ENCODE results near the gene RHPN2. TPM values are rescaled to one million over a fixed set of nuclear protein-coding genes. Genes with fewer than 3 reads are reported as not detected.
"Not testable (repeated sequence)": the region's sequence is repeated elsewhere in the genome, so short reads cannot be mapped to it uniquely, and the experiment has no call there.

The RHPN2 gene
- total and polyA plus RNA-seq, 8 donors = 7.5 to 18.9 (median 8.2) TPM

GRCh38 chr19:33022472-33023116 lies 42.1 kb downstream of the RHPN2 start:
- DNase-seq (no peak), ATAC-seq (peak in 2 of 4 donors; percentile 24 to 37), FAIRE-seq (no peak)
- H3K36me3 ChIP-seq = no peaks in the 10 kb centered on the region
- no peak overlapping the region for H3K27ac ChIP-seq
- H3K9me3 ChIP-seq = no peaks in the 10 kb centered on the region
- intact Hi-C loops (cut with DNase I) = no loop called here
- 72 to 73% methylated on average over 11 of the region's 11 CpGs for WGBS, 2 donors
- no peak overlapping the region for H3K4me3 ChIP-seq
- TF ChIP-seq CTCF (IDR thresholded peaks at IDR 0.05) = no peak
- no peaks in the 10 kb centered on the region for H3K27me3 ChIP-seq
- no peaks in the 10 kb centered on the region for H3K4me1 ChIP-seq

GRCh38 chr19:33010891-33011290 lies 53.8 kb downstream of the RHPN2 start:
- FAIRE-seq = not testable (repeated sequence)
- WGBS, 2 donors = 93 to 97% methylated on average over 4 of the region's 4 CpGs

GRCh38 chr19:33008738-33009137 lies 56.0 kb downstream of the RHPN2 start:
- intact Hi-C loops (cut with DNase I) = no loop called here
- H3K27ac ChIP-seq = no peak overlapping the region
- H3K9me3 ChIP-seq = no peaks in the 10 kb centered on the region
- TF ChIP-seq CTCF (IDR thresholded peaks at IDR 0.05) = no peak
- no peak for ATAC-seq
- H3K36me3 ChIP-seq = no peaks in the 10 kb centered on the region
- H3K4me1 ChIP-seq = peaks cover 0 to 4% (median 0%) of the 10 kb centered on the region in 3 donors
- WGBS, 2 donors = 95 to 98% methylated on average over 4 of the region's 4 CpGs
- DNase-seq = no peak
- FAIRE-seq = no peak
- H3K27me3 ChIP-seq = no peaks in the 10 kb centered on the region
- H3K4me3 ChIP-seq = no peak overlapping the region

More at GRCh38 chr19:33010891-33011290, 53.8 kb downstream of the RHPN2 start:
- H3K27ac ChIP-seq; DNase-seq; intact Hi-C loops (cut with DNase I); ATAC-seq; H3K27me3 ChIP-seq; H3K4me3 ChIP-seq; H3K9me3 ChIP-seq; H3K4me1 ChIP-seq; H3K36me3 ChIP-seq: not testable (repeated sequence)

- DNase-seq (no peak), FAIRE-seq (no peak), ATAC-seq (peak in 3 of 4 donors; percentile 31 to 58 (median 50))
- peak overlapping the region in 1 of 4 donors; percentile 13 for H3K27ac ChIP-seq
- H3K4me1 ChIP-seq = peaks cover 0 to 4% (median 3%) of the 10 kb centered on the region in 3 donors
- TF ChIP-seq CTCF (IDR thresholded peaks at IDR 0.05) = no peak
- no peaks in the 10 kb centered on the region for H3K9me3 ChIP-seq
- H3K36me3 ChIP-seq = peaks cover 0 to 11% (median 0%) of the 10 kb centered on the region in 3 donors
- intact Hi-C loops (cut with DNase I) = no loop called here
- H3K27me3 ChIP-seq = no peaks in the 10 kb centered on the region
- 24 to 42% methylated on average over 5 of the region's 5 CpGs for WGBS, 2 donors
- no peak overlapping the region for H3K4me3 ChIP-seq
Observed at GRCh38 chr19:33005440-33005839, 59.2 kb downstream of the RHPN2 start.

GRCh38 chr19:33003424-33004024 lies 61.2 kb downstream of the RHPN2 start:
- DNase-seq; H3K9me3 ChIP-seq; H3K4me1 ChIP-seq; FAIRE-seq; H3K27me3 ChIP-seq; intact Hi-C loops (cut with DNase I); H3K4me3 ChIP-seq: not testable (repeated sequence)
- peak; percentile 32 to 64 (median 52) for ATAC-seq
- peaks cover 0 to 11% (median 0%) of the 10 kb centered on the region in 3 donors for H3K36me3 ChIP-seq
- peak overlapping the region in 2 of 4 donors; percentile 41 to 50 for H3K27ac ChIP-seq
- WGBS, 2 donors = 57 to 67% methylated on average over 6 of the region's 6 CpGs

- DNase-seq (peak in 1 of 6 donors; percentile 46), ATAC-seq (peak in 3 of 4 donors; percentile 46 to 68 (median 48))
- H3K27me3 ChIP-seq; H3K4me1 ChIP-seq; intact Hi-C loops (cut with DNase I); FAIRE-seq; H3K4me3 ChIP-seq; H3K9me3 ChIP-seq: not testable (repeated sequence)
- peaks cover 0 to 11% (median 0%) of the 10 kb centered on the region in 3 donors for H3K36me3 ChIP-seq
- peak overlapping the region in 2 of 4 donors; percentile 15 to 22 for H3K27ac ChIP-seq
- WGBS, 2 donors = 70 to 75% methylated on average over 15 of the region's 15 CpGs
Observed at GRCh38 chr19:33002126-33002865, 62.4 kb downstream of the RHPN2 start.

All from pancreas (tissue), 10 donors.